Activated CD8-positive, alpha-beta memory T cell treated with anti-CD3 and anti-CD28 coated beads, Interleukin-2, amount 50 U/mL, for 48 hours (primary cell): Measurements from ENCODE around the gene VPREB3.
"Not testable (repeated sequence)": the region's sequence is repeated elsewhere in the genome, so short reads cannot be mapped to it uniquely, and the experiment has no call there.

ENCODE experiments used
- DNase-seq: peaks from one replicate; pipeline ENCODE4 v3.0.0-alpha.2; 2020

The VPREB3 gene

DNA sequence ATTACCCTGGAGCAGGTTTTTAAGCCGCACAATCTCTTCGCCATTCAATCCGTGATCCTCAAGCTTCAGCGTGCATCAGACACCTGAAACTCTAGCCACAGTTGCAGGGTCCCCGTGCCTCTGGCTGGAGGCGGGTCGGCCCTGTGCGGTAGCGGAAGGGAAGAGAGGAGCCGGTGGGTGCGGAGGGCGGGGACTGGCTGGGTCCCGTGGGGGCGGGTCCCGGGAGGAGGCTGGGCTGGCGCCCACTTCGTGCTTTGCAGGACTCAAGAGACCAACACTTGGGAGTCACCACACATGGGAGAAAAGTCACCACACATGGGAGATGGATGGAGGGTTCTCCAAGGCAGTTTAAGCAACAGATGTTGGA, 9.3 kb upstream of the VPREB3 start:
- DNase-seq = peak; percentile 83

DNA sequence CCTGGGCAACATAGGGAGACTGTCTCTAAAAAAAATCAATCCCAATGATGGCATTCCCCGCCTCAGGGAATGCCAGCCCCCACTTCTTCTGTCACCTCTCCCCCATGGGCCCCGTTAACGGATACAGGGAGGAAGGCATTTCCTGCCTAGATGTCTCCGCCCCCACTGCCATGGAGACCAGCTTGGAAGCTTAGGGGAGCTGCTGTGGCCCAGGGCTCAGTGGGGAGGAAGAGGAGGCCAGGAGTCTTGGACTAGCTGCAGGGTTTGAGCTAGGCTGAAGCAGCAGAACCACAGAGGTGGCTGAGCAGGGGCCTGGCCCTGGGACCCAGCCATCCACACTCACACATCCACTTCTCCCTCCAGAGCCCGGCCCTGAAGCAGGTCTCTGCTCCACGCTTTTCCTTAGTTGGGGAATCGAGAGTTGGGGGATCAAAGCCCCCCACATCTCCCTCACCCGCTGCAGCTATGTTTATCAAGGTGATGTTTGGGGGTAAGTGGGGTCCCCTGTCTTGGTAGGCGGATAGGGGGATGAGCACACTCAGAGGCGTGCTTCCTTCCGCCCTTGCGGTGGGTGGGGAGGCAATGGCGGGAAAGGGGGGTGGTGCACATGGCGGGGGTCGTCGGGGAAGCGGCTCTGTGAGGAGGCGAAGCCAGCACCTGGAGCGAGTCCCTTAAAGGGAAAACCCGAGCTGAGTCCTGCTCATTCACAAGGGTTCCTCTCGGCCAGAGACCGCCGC, 8.8 kb upstream of the VPREB3 start, which contains the start of gene C22orf15:
Gene C22orf15, plus strand, starts transcription at position 149 of the 737 bp plus-strand sequence. Its CDS starts 317 bp downstream, at position 466.
- no peak for DNase-seq

DNA sequence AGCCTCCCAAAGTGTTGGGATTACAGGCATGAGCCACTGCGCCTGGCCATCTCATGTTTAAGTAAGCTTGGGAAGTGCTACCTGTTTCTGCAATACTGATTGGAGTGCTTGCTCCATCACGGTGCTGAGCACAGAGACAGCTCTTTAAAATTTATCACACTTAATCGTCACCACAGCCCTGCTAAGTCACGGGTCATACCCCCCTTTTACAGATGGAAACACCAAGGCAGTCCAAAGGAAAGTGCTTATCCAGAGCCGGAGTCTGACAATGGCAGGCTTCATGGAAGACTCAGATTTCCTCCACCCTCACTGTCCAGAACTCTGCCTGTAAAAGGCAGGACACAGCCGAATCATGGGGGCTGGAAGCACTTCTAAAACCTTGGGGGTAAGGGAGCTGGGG, 5.8 kb upstream of the VPREB3 start:
- DNase-seq = no peak

DNA sequence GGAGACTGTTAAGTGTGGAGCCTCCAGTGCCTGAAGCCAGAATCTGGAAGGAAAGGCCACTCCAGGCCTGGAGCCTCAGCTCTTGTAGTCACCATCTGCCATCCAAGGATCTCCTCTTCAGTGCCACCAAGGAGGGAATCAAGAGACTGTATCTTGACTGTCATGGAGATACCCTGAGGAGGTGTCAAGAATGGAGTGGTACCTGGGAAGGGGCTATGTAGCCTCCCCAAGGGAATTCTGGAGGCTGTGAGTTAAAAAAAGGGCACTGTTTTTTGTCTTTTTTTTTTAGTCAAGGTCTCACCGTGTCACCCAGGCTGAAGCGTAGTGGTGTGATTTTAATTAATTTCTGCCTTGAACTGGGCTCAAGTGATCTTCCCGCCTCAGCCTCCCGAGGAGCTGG, 5.3 kb upstream of the VPREB3 start:
- DNase-seq = no peak

DNA sequence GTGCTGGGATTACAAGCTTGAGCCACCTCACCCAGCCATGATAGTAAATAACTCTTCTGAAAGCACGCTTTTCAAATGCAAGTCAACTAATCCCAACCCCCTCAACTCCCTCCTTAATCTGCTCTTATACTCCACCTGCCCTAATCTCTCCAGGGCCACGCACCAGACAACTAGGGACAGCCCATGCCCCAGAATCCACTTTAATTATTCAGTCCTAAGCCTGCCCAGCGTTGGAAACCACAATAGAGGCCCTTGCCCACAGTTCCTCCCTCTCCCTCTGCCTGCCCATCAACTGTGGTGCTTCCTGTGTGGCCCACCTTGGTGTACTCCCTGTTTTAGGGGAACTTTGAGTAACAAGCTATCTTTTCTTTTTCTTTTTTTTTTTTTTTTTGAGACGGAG, 2.7 kb upstream of the VPREB3 start:
- no peak for DNase-seq

DNA sequence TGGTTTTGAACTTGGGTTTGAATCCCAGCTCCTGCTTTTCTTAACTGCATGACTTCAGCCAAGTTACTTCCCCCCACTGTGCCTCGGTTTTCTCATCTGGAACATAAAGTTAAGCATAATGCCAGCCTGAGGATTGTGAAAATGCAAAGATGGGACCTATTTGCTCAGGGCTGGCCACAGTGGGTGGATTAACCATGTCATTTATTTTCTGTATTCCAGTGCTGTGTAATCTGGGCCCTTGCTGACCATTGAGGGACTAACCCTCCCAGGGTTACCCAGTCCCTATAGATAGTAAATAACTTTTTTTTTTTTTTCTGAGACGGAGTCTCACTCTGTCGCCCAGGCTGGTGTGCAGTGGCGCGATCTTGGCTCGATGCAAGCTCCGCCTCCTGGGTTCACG, 1.5 kb upstream of the VPREB3 start:
- no peak for DNase-seq

DNA sequence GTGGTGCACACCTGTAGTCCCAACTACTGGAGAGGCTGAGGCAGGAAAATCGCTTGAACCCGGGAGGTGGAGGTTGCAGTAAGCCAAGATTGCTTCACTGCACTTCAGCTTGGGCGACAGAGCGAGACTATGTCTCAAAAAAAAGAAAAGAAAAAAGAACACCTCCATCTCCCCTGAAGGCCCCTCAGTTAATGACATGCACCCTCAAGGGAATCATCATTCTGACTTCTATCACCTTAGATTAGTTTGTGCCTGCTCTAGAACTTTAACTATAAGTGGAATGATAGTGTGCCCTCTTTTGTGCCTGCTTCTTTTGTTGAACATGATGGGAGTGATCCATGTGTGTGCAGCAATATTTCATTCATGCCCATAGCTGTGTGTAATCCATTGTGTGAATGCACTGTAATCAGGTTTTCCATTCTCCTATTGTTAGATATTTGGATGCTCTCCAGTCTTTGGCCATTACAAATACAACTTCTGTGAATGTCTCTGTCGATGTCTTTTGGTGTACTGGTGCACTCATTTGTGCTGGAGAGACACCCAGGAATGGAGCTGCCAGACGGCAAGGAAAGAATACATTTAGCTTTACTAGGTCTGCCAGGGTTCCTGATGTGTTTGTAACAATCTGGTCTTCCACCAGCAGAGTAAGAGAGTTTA, 883 bp upstream of the VPREB3 start:
- DNase-seq = no peak

DNA sequence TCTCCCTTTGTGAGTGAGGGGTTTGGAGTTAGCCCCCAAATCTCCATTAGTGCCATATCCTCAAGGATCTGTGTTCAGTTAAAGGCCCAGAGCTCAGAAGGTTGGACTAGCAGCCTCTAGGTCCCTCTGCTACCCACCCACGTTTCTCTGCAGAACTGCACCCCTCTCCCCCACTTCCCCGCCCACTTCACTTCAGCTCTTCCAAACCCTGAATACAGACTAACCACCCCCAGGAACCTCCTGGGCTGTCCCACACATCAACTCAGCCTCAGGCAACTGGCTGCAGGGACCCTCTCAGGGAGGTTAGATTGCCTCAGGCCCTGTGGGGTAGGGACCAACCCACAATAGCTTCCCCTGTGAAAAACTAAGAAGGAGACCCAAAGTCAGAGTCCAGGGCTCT, 840 bp downstream of the VPREB3 start:
- DNase-seq = no peak

DNA sequence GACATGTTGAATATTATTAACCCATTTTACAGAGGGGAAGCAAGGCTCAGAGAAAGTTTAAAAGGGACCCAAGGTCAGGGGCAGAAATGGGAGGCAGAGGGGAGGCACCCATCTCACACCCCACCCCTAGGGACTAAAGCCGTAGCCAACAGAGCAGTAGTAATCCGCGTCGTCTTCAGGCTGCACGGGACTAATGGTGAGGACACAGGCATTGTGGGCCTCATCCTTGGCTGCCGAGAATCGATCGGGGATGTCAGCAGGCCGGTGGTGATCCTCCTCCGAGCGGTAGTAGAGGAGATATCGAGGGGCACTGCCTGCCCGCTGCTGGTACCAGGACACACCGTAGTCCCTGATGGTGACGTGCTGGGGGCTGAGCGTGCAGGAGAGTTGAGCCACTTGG, 1.5 kb downstream of the VPREB3 start:
- DNase-seq = no peak

DNA sequence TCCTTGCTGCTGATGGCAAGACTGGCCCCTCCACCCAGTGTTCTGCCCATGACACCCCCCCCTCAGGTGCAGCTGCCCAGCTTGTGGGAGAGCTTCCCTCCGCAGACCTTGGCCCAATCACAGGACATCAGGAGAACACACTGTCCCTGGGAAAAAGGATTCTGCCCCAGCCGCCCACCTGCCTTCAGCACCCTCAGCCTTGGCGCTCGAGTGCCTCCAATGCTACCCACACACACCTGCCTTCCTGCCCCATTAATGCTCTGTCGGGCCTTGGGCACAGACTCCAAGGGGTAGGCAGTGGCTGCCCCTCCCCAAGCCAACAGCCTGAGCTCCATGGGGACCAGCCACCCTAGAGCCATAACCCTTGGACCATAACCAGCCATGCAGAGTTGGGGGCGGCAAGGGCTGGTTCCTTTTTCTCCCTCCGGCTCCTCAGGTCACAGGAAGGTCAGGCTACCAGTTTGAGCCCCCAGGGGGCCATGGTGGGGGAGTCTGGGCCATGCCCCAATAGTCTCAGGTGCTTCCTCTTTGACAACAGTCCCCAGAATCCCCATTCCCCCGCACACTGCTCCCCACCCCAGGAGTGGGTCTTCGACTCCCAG, 2.0 kb downstream of the VPREB3 start:
- no peak for DNase-seq

DNA sequence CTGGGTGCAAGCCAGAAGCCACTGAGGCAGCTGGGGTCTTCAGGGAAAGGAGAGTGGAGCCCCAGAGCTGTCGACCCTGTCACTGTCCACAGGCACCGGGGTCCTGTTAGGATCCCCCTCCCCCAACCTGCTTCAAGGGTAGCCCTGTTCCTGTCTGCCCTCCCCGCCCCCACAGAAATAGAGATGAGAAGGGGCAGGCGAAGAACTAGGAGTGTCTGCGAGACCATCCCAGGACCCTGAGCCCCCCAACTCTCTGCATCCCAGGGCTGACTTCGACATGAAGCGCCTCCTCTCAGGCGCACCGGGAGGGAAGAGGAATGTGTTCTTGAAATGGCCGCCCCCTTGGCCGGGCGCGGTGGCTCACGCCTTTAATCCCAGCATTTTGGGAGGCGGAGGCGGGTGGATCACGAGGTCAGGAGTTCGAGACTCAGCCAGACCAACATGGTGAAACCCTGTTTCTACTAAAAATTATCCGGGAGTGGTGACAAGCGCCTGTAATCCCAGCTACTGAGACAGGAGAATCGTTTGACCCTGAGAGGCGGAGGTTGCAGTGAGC, 2.7 kb downstream of the VPREB3 start:
- DNase-seq = peak; percentile 66

DNA sequence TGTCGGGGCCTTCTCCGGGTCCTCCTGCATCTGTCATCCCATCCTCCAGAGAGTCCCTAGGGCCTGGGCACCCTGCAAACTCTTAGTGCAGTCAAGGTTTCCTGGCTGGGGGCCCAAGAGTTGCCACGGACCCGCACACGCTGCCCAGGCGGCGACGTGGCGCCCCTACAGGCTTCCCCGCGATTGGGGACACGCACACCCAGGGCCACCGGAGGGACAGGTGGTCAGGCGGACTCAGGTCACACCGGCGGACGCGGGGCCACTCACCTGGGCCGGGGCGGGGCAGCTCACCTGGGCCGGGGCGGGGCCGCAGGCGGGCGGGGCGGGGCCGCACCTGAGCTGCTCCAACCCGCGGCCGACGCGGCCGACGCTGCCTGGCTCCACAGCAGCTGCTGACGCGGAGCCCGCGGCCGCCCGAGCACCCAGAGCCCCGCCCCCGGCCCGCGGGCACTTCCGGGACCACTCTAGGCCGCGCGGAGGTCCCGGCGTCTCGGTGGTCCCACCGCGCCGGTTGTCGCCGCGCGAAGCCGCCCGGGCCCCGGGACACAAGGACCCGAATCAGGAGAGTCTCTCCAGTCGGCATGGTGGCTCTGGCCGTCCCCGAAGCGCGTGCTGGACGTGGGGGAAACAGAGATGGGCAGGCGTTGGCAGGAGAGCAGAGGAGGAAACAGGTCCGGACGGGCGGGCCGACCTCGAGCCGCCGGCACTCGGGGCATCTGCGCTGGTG, 3.3 kb downstream of the VPREB3 start, which contains the start of gene ZNF70:
Gene ZNF70, minus strand, starts transcription at position 399 of the 727 bp plus-strand sequence. CDS start 5,972 bp downstream, outside the sequence.
- DNase-seq = peak; percentile 91

DNA sequence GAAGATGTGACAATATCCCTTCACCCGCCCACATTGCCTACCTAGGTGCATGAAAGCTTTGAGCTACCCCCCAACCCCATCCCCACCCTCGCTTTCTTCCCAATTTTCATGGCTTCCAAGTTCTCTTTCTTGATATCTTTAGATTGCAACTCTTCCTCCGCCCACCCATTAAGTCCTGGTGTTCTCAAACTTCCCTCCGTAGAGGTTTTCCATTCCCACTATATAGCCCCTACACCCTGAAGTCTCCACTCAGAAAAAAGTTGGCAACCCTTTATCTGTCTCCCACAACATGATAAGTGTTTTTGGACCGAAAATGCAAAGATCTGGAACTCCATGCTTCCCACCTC, 3.9 kb downstream of the VPREB3 start:
- DNase-seq = no peak

DNA sequence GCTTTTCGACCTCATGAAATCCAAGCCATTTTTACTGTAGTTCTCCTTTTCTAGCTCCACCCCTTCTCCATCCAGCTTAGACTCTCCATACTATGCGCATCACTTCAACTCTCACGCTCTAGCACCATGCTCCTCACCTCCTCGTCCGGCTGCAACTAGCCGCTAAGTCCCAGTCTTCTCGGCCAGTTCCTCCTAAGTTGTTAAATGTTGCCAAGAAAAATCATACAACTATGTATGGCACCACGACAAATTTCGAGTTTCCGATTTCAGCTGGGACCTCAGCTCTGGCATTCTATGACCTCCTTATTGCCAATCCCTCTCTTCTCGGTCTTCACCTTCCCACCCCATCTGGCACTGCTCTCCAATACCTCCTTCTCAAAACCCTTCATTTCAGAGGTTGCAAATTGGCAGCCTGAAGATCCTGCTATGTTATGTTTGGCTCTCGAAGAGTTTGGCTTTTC, 4.4 kb downstream of the VPREB3 start:
- DNase-seq = no peak

DNA sequence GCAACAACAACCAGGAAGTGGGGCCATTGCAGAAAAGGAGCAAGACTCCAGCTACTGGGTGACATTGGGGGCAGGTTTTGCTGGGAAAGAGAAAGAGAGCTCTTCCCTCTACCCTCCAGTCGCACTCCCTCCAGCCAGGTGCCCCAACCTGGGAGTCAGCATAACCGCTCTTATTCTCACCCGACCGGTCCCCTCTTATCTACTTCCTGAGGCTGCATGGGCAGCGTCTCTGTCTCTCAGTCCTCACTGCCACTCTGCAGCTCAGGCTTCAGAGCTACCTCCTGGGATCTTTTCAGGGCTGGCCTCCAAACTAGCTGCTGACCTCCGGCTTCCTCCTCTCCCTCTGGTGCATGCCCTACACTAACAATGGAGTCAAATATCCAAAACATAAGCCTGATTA, 8.4 kb downstream of the VPREB3 start:
- no peak for DNase-seq

DNA sequence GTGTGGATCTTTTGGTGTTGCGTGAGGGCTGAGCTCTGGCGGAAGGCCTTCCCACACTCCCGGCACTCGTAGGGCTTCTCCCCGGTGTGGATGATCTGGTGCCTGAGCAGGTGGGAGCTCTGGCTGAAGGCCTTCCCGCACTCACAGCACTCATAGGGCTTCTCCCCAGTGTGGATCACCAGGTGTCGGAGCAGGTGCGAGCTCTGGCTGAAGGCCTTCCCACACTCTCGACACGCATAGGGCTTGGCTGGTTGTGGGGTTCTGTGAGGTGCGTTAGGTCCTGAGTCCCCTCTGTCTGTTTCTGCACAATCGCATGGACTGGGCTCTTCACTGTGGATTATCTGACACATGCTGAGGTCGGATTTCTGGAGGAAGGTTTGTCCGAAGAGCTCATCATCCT, 9.7 kb downstream of the VPREB3 start:
- DNase-seq = no peak

DNA sequence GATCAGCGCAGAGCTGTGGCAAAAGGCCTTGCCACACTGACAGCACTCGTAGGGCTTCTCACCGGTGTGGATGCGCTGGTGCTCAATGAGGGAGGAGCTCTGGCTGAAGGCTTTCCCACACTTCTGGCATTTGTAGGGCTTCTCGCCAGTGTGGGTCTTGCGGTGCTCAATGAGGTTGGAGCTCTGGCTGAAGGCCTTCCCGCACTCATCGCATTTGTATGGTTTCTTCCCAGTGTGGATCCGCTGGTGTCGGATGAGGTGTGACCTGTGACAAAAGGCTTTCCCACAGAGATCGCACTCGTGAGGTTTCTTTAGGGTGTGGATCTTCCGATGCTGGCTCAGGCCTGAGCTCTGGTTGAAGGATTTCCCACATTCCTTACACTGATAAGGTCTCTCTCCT, 10.2 kb downstream of the VPREB3 start:
- no peak for DNase-seq

DNA sequence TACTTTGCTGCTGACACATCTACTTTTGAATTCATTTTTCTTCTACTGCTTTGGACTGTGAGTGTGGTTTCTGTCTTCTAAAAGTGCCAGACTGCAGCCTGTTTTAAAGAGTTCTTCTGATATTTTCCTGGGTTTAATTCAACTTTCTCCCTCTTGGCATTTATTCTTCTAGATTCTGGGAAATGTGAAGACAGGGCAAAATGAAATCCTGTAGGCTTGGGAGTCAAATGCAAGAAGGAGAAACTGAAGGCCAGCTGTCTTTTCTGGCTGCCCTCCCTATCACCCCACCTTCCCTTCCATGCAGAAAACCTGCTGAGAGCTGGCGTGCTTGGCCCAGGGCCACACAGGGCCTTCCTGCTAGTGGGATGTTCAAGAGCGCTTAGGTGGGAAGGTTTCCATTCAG, 10.9 kb downstream of the VPREB3 start:
- DNase-seq = no peak

DNA sequence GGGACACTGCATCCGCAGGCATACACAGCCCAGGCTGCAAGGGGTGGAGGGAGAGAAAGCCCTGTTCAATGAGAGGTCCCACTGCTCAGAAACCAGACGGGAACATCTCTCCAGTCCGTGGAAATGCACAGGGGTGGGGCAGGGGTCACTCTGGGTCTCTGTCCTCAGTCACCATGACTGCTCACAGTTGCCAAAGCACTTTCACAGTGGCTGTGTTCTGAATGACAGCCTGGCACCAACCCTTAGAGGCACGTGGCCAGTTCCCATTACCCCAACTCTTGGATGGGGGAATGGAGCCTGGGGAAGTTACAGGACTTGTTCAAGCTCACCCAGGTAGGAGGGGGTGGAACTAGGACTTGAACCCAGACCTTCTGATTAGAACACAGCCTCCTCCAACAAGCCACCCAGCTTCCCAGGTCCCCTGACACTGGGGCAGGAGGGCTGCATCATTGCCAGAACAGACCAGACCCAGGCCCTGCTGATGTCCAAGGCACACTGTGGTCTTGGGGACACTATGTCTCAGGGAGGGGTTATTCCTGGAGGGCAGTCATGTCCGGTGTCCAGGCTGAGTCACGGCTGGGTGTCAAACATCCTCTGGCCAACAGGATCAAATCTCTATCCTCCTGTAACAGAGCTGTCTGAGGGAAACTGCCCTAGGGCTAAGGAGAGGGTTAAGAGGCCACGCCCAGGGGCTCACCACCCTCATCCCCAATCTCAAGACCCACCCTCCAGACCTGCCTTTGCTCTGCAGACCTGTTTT, 11.5 kb downstream of the VPREB3 start:
- no peak for DNase-seq

DNA sequence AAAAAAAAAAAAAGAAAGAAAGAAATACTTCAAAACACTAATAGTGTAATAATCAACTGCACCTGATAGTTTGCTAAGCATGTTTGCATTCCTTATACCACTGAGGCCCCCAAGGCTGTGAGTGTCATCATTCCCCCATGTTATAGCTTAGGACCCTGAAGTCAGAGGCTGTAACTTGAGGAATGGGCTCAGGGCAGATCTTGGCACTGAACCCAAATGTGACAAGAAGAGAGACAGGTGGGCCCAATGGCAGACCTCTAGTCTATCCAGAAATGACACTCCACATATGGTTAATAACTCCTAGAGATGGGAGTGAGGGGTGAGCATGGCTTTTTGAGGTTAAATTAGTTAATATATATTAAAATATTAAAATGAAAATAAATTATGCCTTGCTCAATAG, 16.5 kb downstream of the VPREB3 start:
- DNase-seq = no peak

DNA sequence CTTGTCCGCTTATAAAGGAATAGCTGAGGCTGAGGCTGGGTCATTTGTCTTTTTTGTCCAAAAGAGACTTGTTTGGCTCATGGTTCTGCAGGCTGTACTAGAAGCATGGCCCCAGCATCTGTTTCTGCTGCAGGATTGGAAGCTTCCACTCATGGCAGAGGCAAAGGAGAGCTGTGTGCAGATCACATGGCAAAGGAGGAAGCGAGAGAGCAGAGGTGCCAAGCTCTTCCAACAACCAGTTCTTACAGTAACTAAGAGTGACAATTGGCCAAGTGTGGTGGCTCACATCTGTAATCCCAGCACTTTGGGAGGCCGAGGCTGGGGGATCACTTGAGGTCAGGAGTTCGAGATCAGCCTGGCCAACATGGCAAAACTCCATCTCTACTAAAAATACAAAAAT, 26.1 kb downstream of the VPREB3 start:
- DNase-seq = not testable (repeated sequence)

DNA sequence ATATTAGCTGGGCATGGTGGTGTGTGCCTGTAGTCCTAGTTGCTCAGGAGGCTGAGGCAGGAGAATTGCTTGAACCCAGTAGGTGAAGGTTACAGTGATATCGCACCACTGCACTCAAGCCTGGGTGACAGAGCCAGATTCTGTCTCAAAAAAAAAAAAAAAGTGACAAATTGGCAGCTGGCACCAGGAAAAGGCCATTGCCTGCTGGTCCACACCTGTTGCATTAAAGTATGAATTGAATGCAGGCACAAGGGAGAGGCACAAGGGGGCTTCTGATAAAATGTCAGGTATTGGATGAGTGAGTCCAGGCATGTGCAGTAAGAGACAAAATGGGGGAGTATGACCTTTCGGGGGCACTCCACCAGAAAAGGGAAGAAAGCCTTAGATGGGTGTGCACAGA, 31.5 kb downstream of the VPREB3 start:
- DNase-seq = no peak
